NCI-H524 (cell line): Measurements from ENCODE around the gene PODXL.

Experiments
- DNase-seq, 2 experiments: peaks; one replicate each; lab custom pipeline; 2025; lab: John Stamatoyannopoulos, UW

Gene PODXL

DNA sequence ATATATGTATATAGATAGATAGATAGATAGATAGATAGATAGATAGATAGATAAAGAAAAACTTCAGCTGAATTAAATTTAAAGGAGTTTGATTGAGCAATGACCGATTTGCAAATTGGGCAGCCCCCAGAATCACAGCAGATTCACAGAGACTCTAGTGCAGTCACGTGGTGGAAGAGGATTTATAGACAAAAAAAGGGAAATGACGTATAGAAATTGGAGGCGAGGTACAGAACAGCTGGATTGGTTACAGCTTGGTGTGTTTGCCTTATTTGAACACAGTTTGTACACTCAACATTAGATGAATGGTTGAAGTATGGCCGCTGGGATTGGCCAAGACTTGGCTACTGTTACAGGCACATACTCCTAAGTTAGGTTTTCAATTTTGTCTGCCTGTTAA is 8.2 kb upstream of the PODXL start:
- no peak for DNase-seq

DNA sequence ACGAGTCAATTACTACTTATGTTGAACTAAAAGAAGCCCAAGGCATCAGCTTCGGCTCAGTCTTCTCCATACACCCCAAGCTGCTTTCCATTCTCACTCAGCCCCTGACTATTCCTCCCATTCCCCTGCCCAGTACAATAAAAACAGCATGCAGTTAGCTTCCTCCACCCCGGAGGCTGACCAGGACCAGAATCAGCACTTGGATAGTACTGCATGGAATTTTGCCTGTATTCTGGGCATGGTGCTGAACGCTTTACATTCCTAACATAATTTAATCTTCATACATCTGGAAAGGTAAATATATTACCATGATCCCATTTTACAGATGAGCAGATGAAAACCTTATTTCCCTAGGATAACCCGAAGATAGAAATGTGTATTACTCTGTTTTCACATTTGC is 7.5 kb upstream of the PODXL start:
- DNase-seq: no peak

- no peak for DNase-seq
Observed at GRCh38 chr7:131562941-131563340, 6.5 kb upstream of the PODXL start.

DNA sequence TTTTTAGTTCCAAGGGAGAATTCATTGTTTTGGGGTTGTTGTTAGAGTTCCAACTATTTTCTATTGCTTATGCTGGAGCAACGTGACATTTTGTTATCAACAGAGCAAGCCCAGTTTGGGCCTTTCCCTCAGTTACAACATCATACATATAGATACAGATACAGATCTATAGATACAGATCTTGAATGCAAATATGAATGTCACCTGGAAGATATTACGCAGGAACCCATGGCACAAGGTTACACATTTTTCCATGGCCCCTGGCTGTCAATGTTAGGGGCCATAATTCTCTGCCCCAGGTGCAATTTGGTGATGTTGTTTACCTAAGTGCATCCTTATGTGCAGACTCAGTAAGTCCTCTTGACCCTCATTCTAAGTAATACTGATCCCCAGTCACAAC is 3.6 kb upstream of the PODXL start:
- no peak for DNase-seq

GRCh38 chr7:131557652-131558385 is 1.4 kb upstream of the PODXL start:
- DNase-seq: peak; percentile 51 to 72

DNA sequence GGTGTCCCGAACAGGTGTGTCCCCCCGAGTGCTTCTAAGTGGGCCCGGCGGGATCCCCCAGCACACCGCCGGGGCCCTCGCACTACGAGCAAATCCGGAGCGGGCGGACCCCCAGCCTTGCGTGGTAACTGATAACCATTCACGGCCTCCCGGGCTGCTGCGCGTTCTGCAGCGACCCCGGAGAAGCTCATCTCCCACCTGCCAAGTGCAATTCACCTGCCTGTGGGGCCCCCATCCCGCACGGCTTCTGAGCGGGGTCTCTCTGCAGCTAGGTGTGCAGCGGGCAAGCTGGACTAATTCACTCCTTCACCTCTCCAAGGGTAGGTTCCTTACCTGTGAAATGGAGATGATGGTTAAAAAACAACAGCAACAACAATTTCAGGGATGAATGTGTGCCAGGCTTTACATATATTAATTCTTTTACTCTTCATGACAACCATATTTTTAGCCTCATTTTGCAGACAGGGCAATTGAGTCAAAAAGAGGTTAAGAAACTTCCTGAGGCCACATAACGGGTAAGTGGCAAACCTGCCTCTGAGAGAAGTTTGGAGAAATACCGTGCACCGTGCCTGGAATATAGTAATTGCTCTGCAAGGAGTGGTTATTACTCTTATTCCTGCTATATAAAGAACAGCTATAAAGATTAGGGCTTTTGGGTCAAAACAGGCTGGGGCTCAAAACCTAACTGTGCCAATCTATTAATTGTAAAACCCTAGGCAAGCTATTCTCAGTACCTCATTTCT is 652 bp upstream of the PODXL start:
- no peak for DNase-seq

DNA sequence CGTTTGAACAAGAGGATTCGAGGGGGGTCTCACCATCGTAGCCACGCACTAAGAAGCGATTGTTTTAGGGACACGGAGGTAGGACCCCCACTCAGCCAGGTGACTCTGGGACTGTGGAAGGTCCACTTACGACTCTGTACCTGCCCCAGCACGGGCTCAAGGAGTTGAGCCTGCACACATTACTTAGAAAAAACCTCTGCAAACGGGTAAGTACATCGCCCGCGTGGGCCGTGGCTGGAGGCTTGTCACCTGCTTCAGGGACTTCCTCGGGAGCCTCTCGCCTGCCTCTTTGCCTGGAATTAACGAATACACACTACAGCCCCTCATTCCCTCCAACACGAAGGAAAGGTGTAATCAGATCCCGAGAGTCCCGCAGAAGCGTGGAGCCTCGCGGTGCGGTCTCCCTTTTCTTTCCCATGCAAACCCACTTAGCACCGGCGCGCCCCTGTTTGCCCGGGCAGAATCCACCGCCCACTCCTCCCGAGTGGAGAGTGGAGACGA is 826 bp downstream of the PODXL start:
- DNase-seq: peak in 1 of 2 experiments; percentile 17

- DNase-seq: no peak
Observed at GRCh38 chr7:131554880-131555516, 1.4 kb downstream of the PODXL start.

DNA sequence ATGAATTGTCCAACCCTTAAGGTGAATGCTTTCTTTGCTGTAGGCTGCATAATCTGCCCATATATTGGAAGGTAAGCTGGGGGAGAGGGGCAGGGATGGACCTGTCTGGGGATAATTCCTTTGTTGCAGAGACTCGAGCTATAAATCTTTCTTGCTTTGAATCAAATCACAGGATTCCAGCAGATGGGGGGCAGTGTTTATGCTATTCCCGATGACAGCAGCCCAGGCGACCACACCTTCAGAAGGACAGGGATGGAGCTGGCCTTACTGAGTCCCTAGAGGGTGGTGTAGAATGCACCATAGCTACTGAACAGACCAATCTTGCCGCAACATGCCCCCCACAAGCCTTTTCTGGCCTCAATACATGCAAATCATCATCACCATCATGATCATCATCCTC is 2.5 kb downstream of the PODXL start:
- DNase-seq: no peak

DNA sequence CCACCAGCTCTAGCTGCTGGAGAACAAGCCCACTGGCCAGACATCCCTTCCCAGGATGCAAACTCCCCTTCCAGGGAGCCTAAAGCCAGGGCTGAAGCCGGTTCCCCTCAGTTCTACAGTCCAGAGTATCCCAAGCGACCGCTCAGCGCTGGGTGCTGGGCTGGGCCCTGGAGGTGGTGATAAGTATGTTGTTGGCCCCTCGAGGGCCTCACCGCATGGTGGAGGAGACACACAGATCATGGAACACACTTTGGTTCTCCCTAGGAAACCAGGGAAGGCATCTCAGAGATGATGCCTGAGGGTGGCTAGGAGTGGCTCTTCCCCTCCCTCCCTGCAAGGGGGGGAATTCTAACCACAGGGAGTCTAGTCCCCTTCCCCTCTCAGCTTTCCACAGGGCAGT is 4.4 kb downstream of the PODXL start:
- DNase-seq: no peak

GRCh38 chr7:131550846-131551245 is 5.6 kb downstream of the PODXL start:
- no peak for DNase-seq

GRCh38 chr7:131548371-131548770 is 8.1 kb downstream of the PODXL start:
- no peak for DNase-seq

DNA sequence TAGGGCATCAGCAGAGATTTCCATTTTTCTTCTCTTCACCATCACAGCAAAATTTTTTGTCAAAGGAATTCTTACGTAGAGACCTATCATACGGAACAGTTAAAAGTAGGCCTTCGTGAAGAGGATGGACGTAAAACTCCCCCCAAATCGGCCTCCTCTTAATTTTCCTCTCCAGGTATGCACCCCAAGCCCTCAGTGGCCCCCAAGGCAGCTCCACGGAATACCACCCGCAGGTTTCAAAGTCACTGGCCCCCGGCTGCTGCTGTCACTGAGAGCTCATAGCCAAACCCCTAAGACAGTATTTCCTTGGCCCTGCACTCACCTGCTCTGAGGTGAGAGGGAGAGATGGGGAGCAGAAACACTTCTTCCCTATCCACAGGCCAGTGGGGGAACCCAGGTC is 8.8 kb downstream of the PODXL start:
- no peak for DNase-seq

DNA sequence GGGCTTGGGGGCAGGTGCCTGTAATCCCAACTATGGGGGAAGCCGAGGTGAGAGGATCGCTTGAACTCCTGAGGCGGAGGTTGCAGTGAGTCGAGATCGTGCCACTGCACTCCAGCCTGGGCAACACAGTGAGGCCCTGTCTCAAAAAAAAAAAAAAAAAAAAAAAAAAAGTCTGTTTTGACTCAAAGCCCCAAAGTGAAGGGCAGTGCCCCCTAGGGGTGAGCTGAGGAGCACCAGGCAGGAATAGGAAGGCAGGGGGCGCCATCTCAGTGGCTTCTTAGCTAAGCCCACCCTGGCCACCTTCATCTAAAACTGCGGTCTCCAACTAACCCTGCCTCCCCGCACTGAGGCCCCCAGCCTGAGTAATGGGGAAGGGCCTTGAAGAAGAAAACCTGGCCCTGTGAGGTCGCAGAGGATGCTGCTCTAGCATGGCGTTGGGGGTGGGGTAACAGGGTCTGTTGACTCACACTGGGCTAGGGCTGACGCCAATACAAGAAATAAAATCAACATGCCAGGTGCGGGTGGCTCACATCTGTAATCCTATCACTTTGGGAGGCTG is 9.8 kb downstream of the PODXL start:
- DNase-seq: peak in 1 of 2 experiments; percentile 39

DNA sequence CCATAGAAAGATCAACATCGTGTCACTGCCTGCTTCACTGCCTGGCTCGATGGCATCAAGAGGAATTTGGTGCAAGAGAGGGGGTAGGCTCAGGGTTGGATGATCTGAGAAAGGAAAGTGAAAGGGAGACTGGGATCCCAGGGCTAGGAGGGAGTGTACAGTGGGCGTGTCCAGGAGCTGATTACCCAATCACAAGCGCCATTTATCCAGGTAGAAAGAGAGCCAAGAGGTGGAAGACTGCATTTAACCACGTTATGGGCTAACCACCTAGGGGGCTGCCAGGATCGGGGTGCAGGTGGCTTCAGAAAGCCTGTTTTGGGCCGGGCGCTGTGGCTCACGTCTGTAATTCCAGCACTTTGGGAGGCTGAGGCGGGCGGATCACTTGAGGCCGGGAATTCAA is 10.3 kb downstream of the PODXL start:
- DNase-seq: no peak

- DNase-seq: peak; percentile 17 to 39
Observed at GRCh38 chr7:131544449-131545301, 11.8 kb downstream of the PODXL start.

GRCh38 chr7:131544021-131544420 is 12.4 kb downstream of the PODXL start:
- no peak for DNase-seq

GRCh38 chr7:131543298-131543697 is 13.1 kb downstream of the PODXL start:
- no peak for DNase-seq

DNA sequence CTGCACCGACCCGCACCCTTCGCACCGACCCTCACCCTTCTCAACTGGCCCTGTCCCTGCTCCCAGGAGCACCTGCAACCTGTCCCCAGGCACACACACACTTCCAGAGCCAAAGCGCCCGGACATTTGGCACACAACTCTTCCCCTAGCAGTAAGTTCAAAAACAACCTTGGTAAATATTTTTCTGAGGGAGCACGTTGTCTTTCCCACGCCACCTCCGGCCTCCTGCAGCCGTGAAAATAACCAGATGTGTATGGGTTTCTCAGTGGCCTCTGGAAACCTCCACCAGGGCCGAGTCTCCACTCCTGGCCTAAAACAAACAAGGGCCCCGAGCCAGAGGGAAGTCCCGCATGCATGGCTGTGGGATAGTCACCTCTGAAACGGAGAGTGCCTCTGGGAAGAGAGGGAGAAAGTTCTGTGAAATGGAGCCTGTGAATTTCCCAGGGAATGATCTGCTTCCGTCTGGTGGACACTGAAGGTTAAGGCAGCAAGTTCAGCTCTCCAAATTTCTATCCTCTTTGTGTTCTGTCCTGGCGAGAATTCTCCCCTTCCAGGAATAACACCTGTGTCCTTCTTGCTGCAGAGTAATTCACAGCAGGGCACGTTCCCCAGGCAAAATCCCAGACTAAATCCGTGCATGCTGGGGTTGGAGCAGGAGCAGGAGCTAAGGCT is 15.8 kb downstream of the PODXL start:
- DNase-seq: no peak

DNA sequence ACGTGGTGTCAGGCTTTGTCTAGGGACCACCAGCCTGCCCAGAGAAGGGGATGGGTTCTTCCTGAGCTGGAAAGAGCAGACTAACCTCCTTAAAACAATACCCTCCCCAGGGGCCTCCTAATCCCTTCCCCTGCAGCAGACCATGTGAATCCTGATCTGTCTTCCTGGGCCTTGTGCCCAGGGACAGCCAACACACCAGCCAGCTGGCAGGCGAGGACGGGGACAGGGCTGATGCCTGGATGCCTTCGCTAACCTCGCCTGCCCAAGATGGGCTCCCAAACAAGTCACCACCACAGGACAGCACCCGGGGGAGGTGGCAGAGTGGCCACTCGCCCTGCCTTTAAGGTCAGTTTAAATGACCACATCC is 17.6 kb downstream of the PODXL start:
- DNase-seq: peak; percentile 71 to 90
